Neural progenitor cell (in vitro differentiated cells): ENCODE measurements around the gene TTLL10. TPM values are rescaled to one million over a fixed set of nuclear protein-coding genes. Genes with fewer than 3 reads are reported as not detected.

Source experiments
- DNase-seq: peaks from one replicate; pipeline ENCODE4 v3.0.0-alpha.2; 2016; ENCODE audit warnings: low spot score
- H2AFZ ChIP-seq: fragments of 200-600 bp; sonication (generic); replicated peaks from 2 replicates; pipeline ENCODE4 v1.6.1; 2016; ENCODE audit warnings: antibody characterized with exemption
- H3F3A ChIP-seq: fragments of 200-600 bp; sonication (generic); 2 replicates; pipeline ENCODE4 v1.6.1; 2016; ENCODE audit warnings: antibody characterized with exemption, low read depth
- H3K27ac ChIP-seq: fragments of 200-600 bp; sonication (generic); 2 replicates; pipeline ENCODE4 v1.5.1; 2016; ENCODE audit warnings: mild to moderate bottlenecking
- H3K27me3 ChIP-seq: fragments of 200-600 bp; sonication (generic); 2 replicates; pipeline ENCODE4 v1.6.1; 2016; ENCODE audit warnings: mild to moderate bottlenecking, moderate library complexity
- H3K36me3 ChIP-seq: fragments of 200-600 bp; sonication (generic); 2 replicates; pipeline ENCODE4 v1.5.1; 2016
- H3K4me1 ChIP-seq: fragments of 200-600 bp; sonication (generic); 2 replicates; pipeline ENCODE4 v1.6.1; 2016; ENCODE audit warnings: mixed run types
- H3K4me2 ChIP-seq: fragments of 200-600 bp; sonication (generic); 2 replicates; pipeline ENCODE4 v1.6.1; 2016
- H3K4me3 ChIP-seq: fragments of 200-600 bp; sonication (generic); 2 replicates; pipeline ENCODE4 v1.5.1; 2016
- H3K79me2 ChIP-seq: fragments of 200-600 bp; sonication (generic); 2 replicates; pipeline ENCODE4 v1.6.1; 2016; ENCODE audit warnings: low read depth
- H3K9ac ChIP-seq: fragments of 200-600 bp; sonication (generic); 2 replicates; pipeline ENCODE4 v1.6.1; 2016
- H3K9me3 ChIP-seq: fragments of 200-600 bp; sonication (generic); 2 replicates; pipeline ENCODE4 v1.5.1; 2016; ENCODE audit warnings: low read depth
- H4K20me1 ChIP-seq: fragments of 200-600 bp; sonication (generic); 2 replicates; pipeline ENCODE4 v1.6.1; 2016; ENCODE audit warnings: low read depth
- H3K27ac Mint-ChIP-seq: 3 replicates; pipeline ENCODE4 v1.8.0; 2021; ENCODE audit warnings: mixed read lengths
- H3K27me3 Mint-ChIP-seq: 2 replicates; pipeline ENCODE4 v1.8.0; 2022; ENCODE audit warnings: low read depth, mild to moderate bottlenecking, inconsistent platforms, moderate library complexity, mixed read lengths; ENCODE audit not compliant: insufficient read depth
- H3K36me3 Mint-ChIP-seq: 3 replicates; pipeline ENCODE4 v1.8.0; 2021; ENCODE audit warnings: mixed read lengths
- H3K4me1 Mint-ChIP-seq: 3 replicates; pipeline ENCODE4 v1.8.0; 2021; ENCODE audit warnings: mixed read lengths
- H3K4me3 Mint-ChIP-seq: 3 replicates; pipeline ENCODE4 v1.8.0; 2021; ENCODE audit warnings: mild to moderate bottlenecking, moderate library complexity, mixed read lengths
- H3K9me3 Mint-ChIP-seq: 3 replicates; pipeline ENCODE4 v1.8.0; 2020; ENCODE audit warnings: mixed read lengths
- CTCF ChIP-seq: fragments of 200-600 bp; sonication (generic); IDR thresholded peaks from 2 replicates; pipeline ENCODE4 v1.5.1; 2017; ENCODE audit warnings: antibody characterized with exemption, mild to moderate bottlenecking
- EZH2 ChIP-seq: fragments of 200-600 bp; sonication (generic); IDR thresholded peaks from 2 replicates; pipeline ENCODE4 v1.6.1; 2017; ENCODE audit warnings: antibody characterized with exemption, mild to moderate bottlenecking, moderate library complexity
- EZH2phosphoT487 ChIP-seq: fragments of 200-600 bp; sonication (generic); IDR thresholded peaks from 2 replicates; pipeline ENCODE4 v1.6.1; 2017; ENCODE audit warnings: antibody characterized with exemption
- total RNA-seq: library from RNA; depleted of rRNA; stranded (reverse); fragments of >200 nt; gene quantifications from 2 replicates; pipeline ENCODE4 v1.2.3, GENCODE V29; 2015; ENCODE audit warnings: low replicate concordance

TTLL10 gene
- total RNA-seq, 1 donor from 2014 or later, result not detected

DNA sequence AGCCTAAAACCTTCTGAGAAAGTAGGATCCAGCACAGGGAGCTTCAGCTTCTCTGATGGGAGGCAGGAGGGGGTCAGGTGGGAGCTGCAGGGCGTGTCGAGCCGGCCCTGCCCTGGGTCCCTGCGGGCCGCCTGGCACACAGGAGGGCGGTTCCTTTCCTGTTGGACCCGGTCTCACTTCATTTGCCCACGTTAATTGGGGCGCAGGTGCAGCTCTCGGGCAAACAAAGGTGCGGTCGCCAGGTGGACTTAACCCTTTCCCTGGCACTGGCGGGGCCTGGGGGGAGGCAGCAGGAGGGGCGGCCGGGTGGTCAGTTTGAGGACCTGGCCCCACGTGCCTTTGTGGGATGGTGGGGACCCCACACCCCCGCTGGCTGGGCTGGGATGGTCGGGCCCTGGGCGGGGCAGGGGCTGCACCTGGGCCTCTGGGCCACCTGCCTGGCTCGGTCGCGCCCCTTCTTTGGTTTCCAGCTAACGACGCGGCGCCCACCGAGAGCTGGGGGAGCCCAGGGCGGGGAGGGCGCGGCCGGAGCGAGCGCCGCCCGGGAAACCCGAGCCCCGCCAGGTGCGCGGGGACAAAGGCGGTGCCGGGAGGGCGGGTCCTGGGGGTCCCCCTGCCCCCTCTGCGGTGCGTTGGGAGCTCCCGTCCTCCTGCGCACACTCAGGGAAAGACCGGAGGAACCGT, 37.0 kb upstream of the TTLL10 start:
- no peaks in the 10 kb centered on the region for H3K27me3 Mint-ChIP-seq
- H3K79me2 ChIP-seq, result no peaks in the 10 kb centered on the region
- TF ChIP-seq EZH2, result no peak
- no peak for TF ChIP-seq CTCF
- H3K4me3 ChIP-seq, result peak overlapping the region; percentile 33
- H3K9ac ChIP-seq, result no peak overlapping the region
- no peak overlapping the region for H3K27ac Mint-ChIP-seq
- H4K20me1 ChIP-seq, result no peaks in the 10 kb centered on the region
- H3K9me3 Mint-ChIP-seq, result peaks cover 4% of the 10 kb centered on the region
- H3K4me1 ChIP-seq, result peaks cover 17% of the 10 kb centered on the region
- H3K9me3 ChIP-seq, result no peaks in the 10 kb centered on the region
- peaks cover 11% of the 10 kb centered on the region for H3K4me1 Mint-ChIP-seq
- peaks cover 24% of the 10 kb centered on the region for H3K27me3 ChIP-seq
- H3F3A ChIP-seq, result no peaks in the 10 kb centered on the region
- H2AFZ ChIP-seq, result no peak overlapping the region
- no peak overlapping the region for H3K27ac ChIP-seq
- no peak overlapping the region for H3K4me3 Mint-ChIP-seq
- H3K36me3 Mint-ChIP-seq, result no peaks in the 10 kb centered on the region
- H3K36me3 ChIP-seq, result no peaks in the 10 kb centered on the region
- peak overlapping the region; percentile 76 for H3K4me2 ChIP-seq
- peak; percentile 69 for DNase-seq

GRCh38 chr1:1137256-1138045, 36.2 kb upstream of the TTLL10 start:
- Histone ChIP-seq H3K4me2 (peak overlapping the region; percentile 76), H3K27me3 (peaks cover 24% of the 10 kb centered on the region), H3K9ac (no peak overlapping the region), H3K9me3 (no peaks in the 10 kb centered on the region), H2AFZ (no peak overlapping the region), H3K4me3 (peak overlapping the region; percentile 33), H3K4me1 (peaks cover 17% of the 10 kb centered on the region), H4K20me1 (no peaks in the 10 kb centered on the region), H3K36me3 (no peaks in the 10 kb centered on the region), H3F3A (no peaks in the 10 kb centered on the region), H3K27ac (no peak overlapping the region), H3K79me2 (no peaks in the 10 kb centered on the region)
- Mint-ChIP-seq H3K4me3 (no peak overlapping the region), H3K27ac (no peak overlapping the region), H3K27me3 (no peaks in the 10 kb centered on the region), H3K9me3 (peaks cover 4% of the 10 kb centered on the region), H3K4me1 (peaks cover 13% of the 10 kb centered on the region), H3K36me3 (no peaks in the 10 kb centered on the region)
- DNase-seq, result no peak
- no peak for TF ChIP-seq EZH2phosphoT487
- TF ChIP-seq EZH2, result no peak
- TF ChIP-seq CTCF, result no peak

DNA sequence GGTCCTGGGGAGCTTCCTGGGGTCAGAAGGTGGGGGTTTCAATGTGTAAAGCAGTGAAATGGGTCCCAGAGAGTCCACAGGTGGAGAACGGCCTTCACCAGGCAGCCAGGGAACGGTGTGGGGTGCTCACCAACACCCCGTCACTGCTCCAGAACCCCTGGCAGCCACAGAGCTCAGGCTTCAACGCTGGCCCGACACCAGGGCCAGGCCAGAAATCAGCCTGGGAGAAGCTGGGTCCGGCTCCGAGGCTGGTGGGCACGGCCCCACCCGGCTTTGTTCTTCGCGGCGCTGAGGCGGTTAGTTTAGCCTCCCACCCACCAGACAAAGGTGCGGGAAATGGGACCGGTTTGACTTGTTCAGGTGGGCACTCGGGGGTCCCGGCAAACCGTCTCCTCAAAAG, 33.0 kb upstream of the TTLL10 start:
- H3K27me3 Mint-ChIP-seq, result no peaks in the 10 kb centered on the region
- no peak for DNase-seq
- Histone ChIP-seq H3K27ac (no peak overlapping the region), H3K79me2 (no peaks in the 10 kb centered on the region), H3K27me3 (peaks cover 24% of the 10 kb centered on the region), H3K4me2 (no peak overlapping the region), H3K36me3 (no peaks in the 10 kb centered on the region), H3K9me3 (no peaks in the 10 kb centered on the region), H3K9ac (no peak overlapping the region), H3K4me3 (no peak overlapping the region), H4K20me1 (no peaks in the 10 kb centered on the region), H3K4me1 (peaks cover 17% of the 10 kb centered on the region), H3F3A (no peaks in the 10 kb centered on the region), H2AFZ (no peak overlapping the region)
- TF ChIP-seq EZH2, result no peak
- TF ChIP-seq CTCF, result no peak
- H3K27ac Mint-ChIP-seq, result no peak overlapping the region
- H3K9me3 Mint-ChIP-seq, result no peaks in the 10 kb centered on the region
- H3K36me3 Mint-ChIP-seq, result no peaks in the 10 kb centered on the region
- H3K4me3 Mint-ChIP-seq, result no peak overlapping the region
- H3K4me1 Mint-ChIP-seq, result peaks cover 9% of the 10 kb centered on the region
